ENCODE measurements around the gene CD302.
"Not testable (repeated sequence)": the region's sequence is repeated elsewhere in the genome, so short reads cannot be mapped to it uniquely, and the experiment has no call there.

The CD302 gene

DNA sequence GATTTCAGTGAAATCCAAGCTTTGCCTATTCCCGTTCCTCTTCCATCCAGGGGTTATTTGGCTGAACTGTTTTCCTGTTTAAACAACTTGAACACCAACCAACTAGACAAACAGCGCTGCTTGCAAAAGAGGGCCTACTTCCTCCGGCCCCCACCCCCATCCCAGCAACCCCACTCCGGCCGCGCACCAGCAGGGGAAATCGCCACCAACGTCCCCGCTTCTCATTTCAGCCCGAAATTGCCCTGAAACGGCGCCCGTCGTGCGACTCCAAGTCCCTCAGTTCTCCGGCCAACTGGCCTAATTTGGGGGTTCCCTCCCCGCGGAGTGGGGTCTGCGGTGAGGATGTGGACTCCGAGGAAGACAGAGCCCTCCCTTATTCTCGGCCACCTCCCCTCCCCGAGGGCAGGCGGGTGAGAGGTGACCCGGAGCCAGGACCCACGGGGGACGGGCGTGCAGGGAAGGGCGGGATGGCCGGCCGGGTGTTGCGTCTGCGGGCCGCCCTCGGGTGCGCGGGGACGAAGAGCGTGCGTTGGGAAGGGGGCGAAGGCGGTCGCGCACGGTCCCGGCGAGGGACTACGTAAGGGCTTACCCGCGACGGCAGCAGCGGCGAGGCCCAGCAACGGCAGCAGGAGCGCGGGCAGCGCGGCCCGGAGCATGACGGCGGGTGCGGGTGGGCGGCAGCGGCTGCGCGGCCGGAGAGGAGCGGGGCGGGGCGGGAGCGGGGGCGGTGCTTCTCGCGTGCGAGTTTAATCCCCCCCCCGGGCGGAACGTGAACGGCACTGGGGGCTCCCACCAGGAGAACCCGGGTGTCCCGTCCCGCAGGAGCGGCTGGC, at the start of gene CD302:
TSS of gene CD302 (minus strand) at position 666 of the 833 bp plus-strand sequence. CDS start at position 656, 10 bp downstream.
- DNase-seq (ENCODE audit: low read depth), result no peak

GRCh38 chr2:159846564-159846963, 48.6 kb upstream of the CD302 start:
- DNase-seq (ENCODE audit: low read depth), result no peak

DNA sequence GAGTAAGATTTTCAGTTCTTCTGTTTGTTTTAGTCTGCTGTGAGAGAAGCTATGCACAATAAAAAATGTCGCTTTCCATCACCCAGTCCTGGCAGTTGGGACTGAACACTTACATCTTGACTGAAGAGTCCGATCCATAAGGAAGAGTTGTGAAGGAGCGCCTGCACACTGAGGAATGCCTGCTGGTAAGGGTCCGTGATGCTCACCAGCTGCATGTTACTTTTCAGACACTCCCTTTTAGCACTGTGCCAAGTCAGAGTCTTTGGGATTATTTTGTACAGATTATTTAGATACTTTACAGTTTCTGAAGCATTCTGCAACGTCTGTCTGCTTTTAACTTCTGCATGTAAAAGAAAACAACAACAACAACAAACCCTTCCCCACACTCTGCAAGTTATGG, 42.6 kb upstream of the CD302 start:
- DNase-seq (ENCODE audit: low read depth), result no peak

- DNase-seq (ENCODE audit: low read depth), result no peak
Observed at GRCh38 chr2:159832858-159833257, 34.9 kb upstream of the CD302 start.

GRCh38 chr2:159832026-159832425, 34.0 kb upstream of the CD302 start:
- DNase-seq (ENCODE audit: low read depth), result no peak

DNA sequence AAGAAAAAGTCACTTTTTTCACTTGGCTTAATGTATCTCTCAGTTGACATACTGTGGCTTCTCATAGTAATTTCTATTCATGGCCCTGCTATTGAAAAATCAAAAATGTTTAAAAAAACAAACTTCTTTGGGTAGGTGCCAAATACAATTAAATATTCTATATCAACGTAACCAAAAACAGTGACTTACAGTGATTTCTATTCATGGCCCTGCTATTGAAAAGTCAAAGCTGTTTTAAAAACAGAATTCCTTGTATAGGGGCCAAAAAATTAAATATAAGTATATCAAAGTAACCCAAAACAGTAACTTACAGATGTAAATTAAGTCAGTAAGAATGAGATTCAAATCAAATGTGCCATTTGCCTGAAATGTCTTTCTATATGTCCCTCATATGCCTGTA, 31.4 kb upstream of the CD302 start:
- no peak for DNase-seq (ENCODE audit: low read depth)

GRCh38 chr2:159828738-159829137, 30.7 kb upstream of the CD302 start:
- no peak for DNase-seq (ENCODE audit: low read depth)

DNA sequence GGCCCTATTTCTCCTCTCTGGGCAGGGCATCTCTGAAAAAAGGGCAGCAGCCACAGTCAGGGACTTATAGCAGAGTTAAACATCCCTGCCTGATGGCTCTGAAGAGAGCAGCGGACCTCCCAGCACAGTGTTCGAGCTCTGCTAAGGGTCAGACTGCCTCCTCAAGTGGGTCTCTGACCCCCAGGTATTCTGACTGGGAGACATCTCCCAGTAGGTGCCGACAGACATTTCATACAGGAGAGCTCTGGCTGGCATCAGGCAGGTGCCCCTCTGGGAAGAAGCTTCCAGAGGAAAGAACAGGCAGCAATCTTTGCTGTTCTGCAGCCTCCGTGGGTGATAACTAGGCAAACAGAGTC, 24.4 kb upstream of the CD302 start:
- DNase-seq (ENCODE audit: low read depth), result not testable (repeated sequence)

DNA sequence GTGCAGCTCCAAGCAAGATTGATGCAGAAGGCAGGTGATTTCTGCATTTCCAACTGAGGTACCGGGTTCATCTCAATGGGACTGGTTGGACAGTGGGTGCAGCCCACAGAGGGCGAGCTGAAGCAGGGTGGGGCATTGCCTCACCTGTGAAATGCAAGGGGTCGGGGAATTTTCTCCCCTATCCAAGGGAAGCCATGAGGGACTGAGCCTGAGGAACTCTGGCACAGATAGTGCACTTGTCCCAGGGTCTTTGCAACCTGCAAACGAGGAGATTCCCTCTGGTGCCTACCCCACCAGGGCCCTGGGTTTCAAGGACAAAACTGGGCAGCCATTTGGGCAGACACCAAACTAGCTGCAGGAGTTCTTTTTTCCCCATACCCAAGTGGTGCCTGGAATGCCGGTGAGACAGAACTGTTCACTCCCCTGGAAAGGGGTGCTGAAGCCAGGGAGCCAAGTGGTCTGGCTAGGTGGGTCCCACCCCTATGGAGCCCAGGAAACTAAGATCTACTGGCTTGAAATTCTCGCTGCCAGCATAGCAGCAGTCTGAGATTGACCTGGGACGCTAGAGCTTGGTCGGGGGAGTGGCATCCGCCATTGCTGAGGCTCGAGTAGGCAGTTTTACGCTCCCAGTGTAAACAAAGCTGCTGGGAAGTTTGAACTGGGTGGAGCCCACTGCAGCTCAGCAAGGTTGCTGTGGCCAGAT, 23.9 kb upstream of the CD302 start:
- not testable (repeated sequence) for DNase-seq (ENCODE audit: low read depth)

DNA sequence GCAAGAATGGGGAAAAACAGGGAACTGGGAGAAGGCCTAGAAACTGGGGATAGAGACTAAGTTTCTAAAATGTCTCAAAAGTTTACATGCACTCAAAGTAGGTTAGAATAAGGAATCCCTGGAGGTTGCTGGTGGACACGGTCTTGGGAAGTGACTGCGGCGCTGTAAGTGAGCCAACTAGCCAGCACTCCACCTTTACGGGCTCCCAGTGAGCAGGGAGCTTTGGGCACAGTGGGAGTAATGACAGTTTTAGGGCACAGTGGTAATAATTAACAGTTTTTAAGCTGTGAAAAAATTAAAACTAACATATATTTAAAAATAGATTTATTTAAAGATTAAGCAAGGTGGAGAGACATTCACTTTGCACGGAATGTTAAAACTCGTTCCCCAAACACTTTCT, 20.9 kb upstream of the CD302 start:
- no peak for DNase-seq (ENCODE audit: low read depth)

GRCh38 chr2:159817283-159817682, 19.3 kb upstream of the CD302 start:
- no peak for DNase-seq (ENCODE audit: low read depth)

DNA sequence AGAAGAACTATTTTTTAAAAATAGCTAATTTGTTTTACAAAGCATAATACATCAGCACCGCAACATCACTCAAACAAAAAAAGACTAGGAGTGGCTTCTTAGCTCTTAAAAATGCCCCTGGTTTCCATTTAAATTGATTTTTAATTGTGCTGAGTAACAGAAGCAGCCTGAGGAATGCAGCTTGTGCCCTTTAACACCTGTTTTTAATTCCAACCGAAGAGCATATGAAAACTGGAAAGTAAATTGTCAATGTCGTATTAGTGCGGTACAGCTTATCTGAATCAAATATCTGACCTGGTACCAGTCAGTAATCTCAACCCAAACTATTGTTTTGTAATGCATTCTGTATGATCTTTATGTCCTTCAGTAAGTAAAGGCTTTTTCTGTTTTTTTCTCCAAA, 13.2 kb upstream of the CD302 start:
- no peak for DNase-seq (ENCODE audit: low read depth)

DNA sequence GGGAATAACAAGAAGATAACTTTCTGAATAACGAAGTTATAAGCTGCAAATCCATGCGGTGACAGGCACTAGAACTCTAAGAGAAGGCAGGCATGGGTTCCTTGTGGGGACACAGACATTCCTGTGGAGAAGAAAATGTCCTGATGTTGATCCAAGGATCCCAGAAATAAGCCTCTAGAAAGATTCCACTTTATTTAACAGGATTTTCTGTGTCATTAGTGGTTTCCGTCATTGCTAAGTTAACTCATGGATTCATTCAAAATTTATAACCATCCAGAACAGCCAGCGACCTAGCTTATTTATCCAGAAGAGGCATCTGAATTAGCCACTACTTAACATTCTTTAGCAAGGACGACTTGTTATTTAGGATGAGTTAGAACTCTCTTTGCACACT, 10.0 kb upstream of the CD302 start:
- DNase-seq (ENCODE audit: low read depth), result no peak

DNA sequence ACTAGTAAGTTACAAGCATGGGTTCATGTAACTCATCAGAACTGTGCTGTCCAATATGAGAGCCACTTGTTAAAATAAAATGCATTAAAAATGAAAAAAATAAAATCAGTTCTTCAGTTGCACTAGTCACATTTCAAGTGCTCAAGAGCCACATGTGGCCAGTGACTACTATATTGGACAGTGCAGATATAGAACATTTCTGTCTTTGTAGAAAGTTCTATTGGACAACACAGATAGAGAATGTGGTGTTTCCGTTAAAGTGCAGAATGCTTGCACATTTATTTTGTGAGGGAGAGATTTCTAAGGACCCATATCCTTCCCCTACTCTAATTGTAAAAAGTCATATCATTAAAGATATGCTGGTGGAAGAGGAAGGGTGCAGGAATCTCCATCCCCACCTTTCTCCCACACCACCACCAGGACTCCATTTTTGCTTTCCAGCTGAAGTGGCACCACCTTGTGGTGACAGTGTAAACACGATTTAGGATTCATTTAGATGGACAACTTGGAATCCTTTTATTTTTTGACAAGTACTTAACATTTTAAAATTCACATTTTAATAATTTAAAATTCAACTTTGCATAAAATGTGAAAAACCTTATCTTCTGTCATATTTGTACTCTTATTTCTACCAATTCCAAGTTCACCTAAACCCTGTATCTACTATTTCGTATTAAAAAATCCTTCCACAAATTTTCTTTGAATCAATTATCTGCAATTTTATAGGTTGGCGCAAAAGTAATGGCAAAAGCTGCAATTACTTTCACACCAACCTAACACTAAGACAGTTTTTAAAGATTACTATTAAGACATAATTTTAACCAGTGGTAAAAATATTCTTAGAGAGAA, 9.4 kb upstream of the CD302 start:
- DNase-seq (ENCODE audit: low read depth), result no peak

DNA sequence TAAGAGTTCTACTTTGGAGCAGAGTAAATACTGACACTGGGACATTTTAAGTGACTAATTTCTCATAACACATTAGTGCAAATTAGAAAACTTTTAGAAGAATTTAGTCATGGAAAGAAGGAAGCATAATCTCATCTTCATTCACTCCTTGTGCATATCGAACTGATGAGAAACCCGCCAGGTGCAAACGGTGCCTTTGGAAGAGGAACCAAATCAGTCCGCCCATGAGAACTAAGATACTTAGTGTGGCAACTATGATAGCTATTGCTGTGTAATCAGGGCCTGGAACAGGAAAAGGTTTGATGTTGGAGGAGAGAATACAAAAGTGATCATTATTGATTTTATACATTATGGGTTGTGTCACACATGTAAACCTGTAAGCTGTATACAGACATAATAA, 6.9 kb upstream of the CD302 start:
- DNase-seq (ENCODE audit: low read depth), result no peak

DNA sequence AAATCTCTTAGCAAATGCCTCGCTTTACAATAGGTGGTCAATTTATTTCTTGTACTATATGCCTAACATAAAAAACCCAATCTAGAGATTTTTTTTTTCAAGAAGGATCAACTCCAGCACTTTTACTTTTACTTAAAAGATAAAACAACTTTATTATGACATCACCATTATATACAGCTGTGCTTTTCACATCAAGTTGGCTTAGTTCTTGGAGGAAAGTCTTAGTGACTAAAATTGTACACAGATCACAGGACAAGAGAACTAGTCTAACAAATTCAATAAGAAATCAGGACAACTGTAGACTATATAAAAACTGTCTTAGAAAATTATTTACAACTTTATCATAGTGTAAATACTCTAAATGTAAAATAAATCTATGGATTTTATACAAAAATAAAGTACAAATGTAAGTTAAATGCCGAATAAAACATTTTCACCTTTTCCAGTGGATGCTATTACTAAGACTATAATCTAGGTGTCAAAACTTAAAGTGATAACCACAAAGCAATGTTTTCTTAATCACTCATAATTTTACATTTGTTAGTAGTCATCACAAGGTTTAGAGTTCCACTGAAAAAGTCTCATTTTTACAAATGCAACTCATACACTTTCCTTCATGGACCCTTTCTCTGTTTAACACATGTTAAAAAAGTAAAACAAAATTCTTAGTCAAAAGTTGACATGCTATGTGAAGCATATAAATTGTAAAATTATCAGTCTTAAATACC, 5.4 kb upstream of the CD302 start:
- DNase-seq (ENCODE audit: low read depth), result no peak

DNA sequence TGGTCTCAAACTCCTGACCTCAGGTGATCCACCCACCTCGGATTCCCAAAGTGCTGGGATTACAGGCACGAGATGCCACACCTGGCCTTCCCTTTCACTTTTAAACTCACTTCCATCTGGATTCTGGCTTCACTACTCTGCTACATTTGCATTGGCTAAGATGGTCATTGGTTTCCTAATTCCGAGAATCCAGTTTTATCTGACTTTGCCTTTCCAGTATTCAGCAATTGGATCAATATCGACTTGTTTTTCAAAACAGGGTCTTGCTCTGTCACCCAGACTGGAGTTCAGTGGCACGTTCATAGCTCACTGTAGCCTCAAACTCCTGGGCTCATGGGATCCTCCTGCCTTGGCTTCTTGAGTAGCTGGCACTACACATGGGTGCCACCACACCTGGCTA, 4.7 kb upstream of the CD302 start:
- no peak for DNase-seq (ENCODE audit: low read depth)

GRCh38 chr2:159799833-159800232, 1.8 kb upstream of the CD302 start:
- DNase-seq (ENCODE audit: low read depth), result no peak

DNA sequence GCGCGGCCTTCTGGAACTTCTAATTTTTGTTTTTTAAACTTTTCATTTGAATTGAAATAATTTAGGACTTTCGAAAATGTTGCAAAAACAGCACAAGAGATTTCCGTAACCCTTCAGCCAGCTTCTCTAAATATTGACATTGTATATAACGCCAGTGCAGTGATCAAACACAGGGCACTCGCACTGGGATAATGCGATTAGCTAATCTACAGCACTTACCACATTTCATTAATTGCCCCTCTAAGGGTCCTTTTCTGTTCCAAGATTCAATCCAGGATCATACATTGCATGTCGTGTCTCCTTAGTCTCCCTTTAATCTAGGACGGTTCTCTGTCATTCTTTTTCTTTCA, 343 bp upstream of the CD302 start:
- no peak for DNase-seq (ENCODE audit: low read depth)

- DNase-seq (ENCODE audit: low read depth), result no peak
Observed at GRCh38 chr2:159797225-159797542, 824 bp downstream of the CD302 start.

- no peak for DNase-seq (ENCODE audit: low read depth)
Observed at GRCh38 chr2:159795841-159796690, 1.9 kb downstream of the CD302 start.

All from activated T-helper 9 cell treated with anti-CD3 and anti-CD28 coated beads, Interleukin-2, amount 50 U/mL, for 16 hours (primary cell).